ENCODE data around the gene APOH.

APOH gene

DNA sequence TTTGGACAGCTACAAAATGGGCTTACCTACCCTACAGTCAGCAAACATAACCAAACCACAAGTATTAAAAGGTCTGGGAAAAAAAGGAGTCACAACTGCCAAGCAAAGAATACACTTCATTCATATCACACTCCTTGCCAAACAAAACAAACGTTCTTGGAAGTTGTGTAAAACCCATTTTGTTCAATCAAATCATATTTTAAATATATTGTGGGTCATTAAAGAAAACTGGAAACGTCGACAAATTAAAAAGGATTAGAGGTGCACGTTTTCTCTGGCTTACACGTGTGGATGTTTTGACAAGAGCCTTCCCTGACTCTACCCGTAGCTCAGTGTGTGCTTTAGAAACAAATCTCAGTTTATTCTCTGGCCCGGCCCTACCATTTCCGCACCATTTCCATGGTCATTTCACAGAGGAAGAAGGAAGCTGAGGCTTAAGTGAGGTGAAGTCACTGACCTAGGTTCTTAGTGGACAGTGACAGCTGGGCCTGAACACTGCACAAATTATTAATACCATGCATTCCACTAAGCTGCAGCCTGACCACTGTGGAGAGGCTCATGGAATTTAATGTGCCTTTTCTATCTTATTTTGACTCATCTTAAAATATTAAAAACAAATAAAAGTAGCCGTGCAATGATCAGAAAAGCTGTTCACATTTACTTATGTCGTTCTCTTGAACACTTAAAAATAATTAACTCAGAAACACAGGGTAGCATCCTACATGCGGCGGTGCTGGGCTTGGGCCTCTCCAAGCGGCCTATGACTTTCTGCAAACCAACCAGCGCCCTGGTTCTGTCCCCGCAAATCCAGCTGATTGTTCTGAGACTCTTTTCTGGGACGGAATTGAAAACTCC is 38.2 kb downstream of the APOH start:
- Histone ChIP-seq H3K4me3 (ENCODE audit: low read depth, low read length) (peak overlapping the region; percentile 88), H3K27ac (ENCODE audit: low read depth, low read length) (0 out of 2 replicates have a peak overlapping the region, but pooled peaks have one; percentile 45), H3K9ac (ENCODE audit: low read length) (peak overlapping the region; percentile 79), H3K4me1 (ENCODE audit: control insufficient read depth, insufficient read depth, low read length) (peaks cover 12% of the 10 kb centered on the region), H3K36me3 (ENCODE audit: control insufficient read depth, insufficient read depth, low read length) (no peaks in the 10 kb centered on the region), H3K27me3 (ENCODE audit: control insufficient read depth, insufficient read depth, low read length) (no peaks in the 10 kb centered on the region), H3K9me3 (ENCODE audit: control insufficient read depth, insufficient read depth, low read depth, low read length) (no peaks in the 10 kb centered on the region)

DNA sequence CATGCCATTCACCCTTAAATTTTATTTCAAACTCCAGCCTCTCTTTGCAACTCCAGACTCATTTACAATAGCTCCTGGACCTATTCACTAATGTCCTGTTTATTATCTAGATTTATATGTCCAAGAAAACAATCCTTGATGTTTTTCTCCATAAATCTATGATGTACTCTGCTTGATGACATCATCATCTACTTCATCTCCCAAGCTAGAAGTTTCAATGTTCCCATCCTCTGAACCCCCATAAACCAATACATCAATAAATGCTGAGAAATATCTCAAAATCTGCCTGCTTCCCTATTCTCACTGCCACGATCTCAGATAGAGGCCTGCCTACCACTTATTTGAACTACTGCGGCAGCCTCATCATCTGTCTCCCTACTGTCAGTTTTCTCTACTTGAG is 41.5 kb downstream of the APOH start:
- Histone ChIP-seq H3K4me3 (ENCODE audit: low read depth, low read length) (no peak overlapping the region), H3K9ac (ENCODE audit: low read length) (no peak overlapping the region), H3K9me3 (ENCODE audit: control insufficient read depth, insufficient read depth, low read depth, low read length) (no peaks in the 10 kb centered on the region), H3K27ac (ENCODE audit: low read depth, low read length) (no peak overlapping the region), H3K4me1 (ENCODE audit: control insufficient read depth, insufficient read depth, low read length) (peaks cover 12% of the 10 kb centered on the region), H3K36me3 (ENCODE audit: control insufficient read depth, insufficient read depth, low read length) (no peaks in the 10 kb centered on the region), H3K27me3 (ENCODE audit: control insufficient read depth, insufficient read depth, low read length) (no peaks in the 10 kb centered on the region)

DNA sequence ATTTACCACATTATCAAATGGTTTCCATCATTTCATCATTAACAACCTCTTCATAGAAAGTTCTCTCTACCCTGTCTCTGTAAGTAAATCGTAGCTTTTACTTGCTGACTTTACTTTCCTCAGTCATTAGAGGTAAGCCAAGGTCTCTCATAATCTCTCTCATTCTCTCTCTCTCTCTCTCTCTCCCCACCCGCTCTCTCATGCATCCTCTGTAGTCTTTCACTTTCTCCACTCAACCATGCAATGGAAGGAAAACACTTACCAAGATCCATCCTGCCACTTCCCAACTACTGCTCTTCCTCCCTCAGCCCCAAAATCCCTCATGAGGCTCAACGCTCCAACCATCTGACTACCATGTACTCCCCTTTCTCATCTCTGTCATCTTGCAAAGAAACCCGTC is 43.4 kb downstream of the APOH start:
- Histone ChIP-seq H3K9ac (ENCODE audit: low read length) (no peak overlapping the region), H3K36me3 (ENCODE audit: control insufficient read depth, insufficient read depth, low read length) (no peaks in the 10 kb centered on the region), H3K9me3 (ENCODE audit: control insufficient read depth, insufficient read depth, low read depth, low read length) (no peaks in the 10 kb centered on the region), H3K27me3 (ENCODE audit: control insufficient read depth, insufficient read depth, low read length) (no peaks in the 10 kb centered on the region), H3K4me3 (ENCODE audit: low read depth, low read length) (no peak overlapping the region), H3K27ac (ENCODE audit: low read depth, low read length) (no peak overlapping the region), H3K4me1 (ENCODE audit: control insufficient read depth, insufficient read depth, low read length) (peaks cover 6% of the 10 kb centered on the region)

DNA sequence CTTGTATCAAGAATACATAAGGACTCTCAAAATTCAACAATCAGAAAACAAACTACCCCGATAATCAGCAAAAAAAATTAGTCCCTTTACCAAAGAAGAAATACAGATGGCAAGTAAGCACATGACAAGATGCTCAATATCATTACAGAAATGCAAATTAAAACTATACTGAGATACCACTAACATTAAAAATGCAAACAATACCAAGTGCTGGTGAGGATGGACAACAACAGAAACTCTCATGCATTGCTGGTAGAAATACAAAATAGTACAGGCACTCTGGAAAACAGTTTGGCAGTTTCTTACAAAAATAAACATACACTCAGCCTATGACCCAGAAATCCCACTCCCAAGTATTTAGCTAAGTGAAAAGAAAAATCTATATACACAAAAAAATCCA is 44.8 kb downstream of the APOH start:
- Histone ChIP-seq H3K4me3 (ENCODE audit: low read depth, low read length) (no peak overlapping the region), H3K4me1 (ENCODE audit: control insufficient read depth, insufficient read depth, low read length) (peaks cover 3% of the 10 kb centered on the region; the same call in 1 of the 2 replicates), H3K9me3 (ENCODE audit: control insufficient read depth, insufficient read depth, low read depth, low read length) (no peaks in the 10 kb centered on the region), H3K36me3 (ENCODE audit: control insufficient read depth, insufficient read depth, low read length) (no peaks in the 10 kb centered on the region), H3K27ac (ENCODE audit: low read depth, low read length) (no peak overlapping the region), H3K27me3 (ENCODE audit: control insufficient read depth, insufficient read depth, low read length) (no peaks in the 10 kb centered on the region), H3K9ac (ENCODE audit: low read length) (no peak overlapping the region)

DNA sequence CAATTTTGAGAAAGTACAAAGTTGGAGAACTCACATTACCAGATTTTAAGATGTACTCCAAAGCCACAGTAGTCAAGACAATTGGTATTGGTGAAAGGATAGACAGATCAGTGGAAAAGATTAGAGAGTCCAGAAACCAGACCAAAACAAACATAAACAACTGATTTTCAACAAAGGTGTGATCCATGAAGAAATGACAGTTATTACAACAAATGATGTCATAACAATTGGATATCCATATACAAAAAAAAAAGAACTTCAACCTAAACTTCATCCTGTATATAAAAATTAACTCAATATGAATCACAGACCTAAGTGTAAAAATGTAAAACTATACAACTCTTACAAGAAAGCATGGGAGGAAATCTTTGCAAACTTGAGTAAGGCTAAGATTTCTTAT is 45.7 kb downstream of the APOH start:
- Histone ChIP-seq H3K27me3 (ENCODE audit: control insufficient read depth, insufficient read depth, low read length) (no peaks in the 10 kb centered on the region), H3K9ac (ENCODE audit: low read length) (no peak overlapping the region), H3K27ac (ENCODE audit: low read depth, low read length) (no peak overlapping the region), H3K4me1 (ENCODE audit: control insufficient read depth, insufficient read depth, low read length) (peaks cover 2% of the 10 kb centered on the region; the same call in 1 of the 2 replicates), H3K4me3 (ENCODE audit: low read depth, low read length) (no peak overlapping the region), H3K36me3 (ENCODE audit: control insufficient read depth, insufficient read depth, low read length) (no peaks in the 10 kb centered on the region), H3K9me3 (ENCODE audit: control insufficient read depth, insufficient read depth, low read depth, low read length) (no peaks in the 10 kb centered on the region)

DNA sequence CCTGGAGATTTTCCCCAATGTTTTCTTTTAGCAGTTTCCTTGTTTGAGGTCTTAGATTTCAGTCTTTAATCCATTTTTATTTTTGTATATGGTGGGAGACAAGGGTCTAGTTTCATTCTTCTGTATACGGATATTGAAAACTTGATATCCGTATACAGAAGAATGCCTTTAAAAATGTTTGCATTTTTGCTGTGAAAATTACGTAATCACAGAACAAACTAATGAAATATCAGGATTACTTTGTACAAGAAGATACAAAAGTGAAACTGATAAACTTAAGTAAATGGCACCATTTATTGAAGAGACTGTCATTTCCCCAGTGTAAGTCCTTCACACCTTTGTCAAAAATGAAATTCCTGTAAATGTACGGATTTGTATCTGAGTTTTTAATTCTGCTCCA is 50.6 kb downstream of the APOH start:
- no peak overlapping the region for H3K9ac ChIP-seq (ENCODE audit: low read length)
- H3K27ac ChIP-seq (ENCODE audit: low read depth, low read length) = no peak overlapping the region
- no peaks in the 10 kb centered on the region for H3K4me1 ChIP-seq (ENCODE audit: control insufficient read depth, insufficient read depth, low read length)
- no peaks in the 10 kb centered on the region for H3K9me3 ChIP-seq (ENCODE audit: control insufficient read depth, insufficient read depth, low read depth, low read length)
- H3K36me3 ChIP-seq (ENCODE audit: control insufficient read depth, insufficient read depth, low read length) = peaks cover 3% of the 10 kb centered on the region
- H3K27me3 ChIP-seq (ENCODE audit: control insufficient read depth, insufficient read depth, low read length) = no peaks in the 10 kb centered on the region
- H3K4me3 ChIP-seq (ENCODE audit: low read depth, low read length) = no peak overlapping the region

DNA sequence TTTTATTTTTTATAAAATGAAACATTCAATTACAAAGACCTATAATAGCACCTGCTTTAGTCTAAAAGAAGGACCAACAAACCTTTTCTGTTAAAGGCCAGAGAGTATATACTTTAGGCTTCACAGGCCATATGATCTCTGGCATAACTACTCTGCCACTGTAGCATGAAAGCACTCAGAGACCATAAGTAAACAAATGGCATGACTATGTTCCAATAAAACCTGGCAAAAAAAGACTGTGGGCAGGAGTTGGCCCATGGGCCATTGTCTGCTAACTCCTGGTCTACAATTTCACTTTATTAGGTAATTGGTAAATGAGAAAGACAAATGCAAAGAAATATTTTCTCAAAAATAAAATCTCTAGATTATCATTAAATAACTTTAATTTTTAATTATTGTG is 52.2 kb downstream of the APOH start:
- no peak overlapping the region for H3K27ac ChIP-seq (ENCODE audit: low read depth, low read length)
- H3K4me1 ChIP-seq (ENCODE audit: control insufficient read depth, insufficient read depth, low read length) = no peaks in the 10 kb centered on the region
- no peaks in the 10 kb centered on the region for H3K9me3 ChIP-seq (ENCODE audit: control insufficient read depth, insufficient read depth, low read depth, low read length)
- no peaks in the 10 kb centered on the region for H3K27me3 ChIP-seq (ENCODE audit: control insufficient read depth, insufficient read depth, low read length)
- no peak overlapping the region for H3K4me3 ChIP-seq (ENCODE audit: low read depth, low read length)
- H3K36me3 ChIP-seq (ENCODE audit: control insufficient read depth, insufficient read depth, low read length) = peaks cover 3% of the 10 kb centered on the region
- no peak overlapping the region for H3K9ac ChIP-seq (ENCODE audit: low read length)

DNA sequence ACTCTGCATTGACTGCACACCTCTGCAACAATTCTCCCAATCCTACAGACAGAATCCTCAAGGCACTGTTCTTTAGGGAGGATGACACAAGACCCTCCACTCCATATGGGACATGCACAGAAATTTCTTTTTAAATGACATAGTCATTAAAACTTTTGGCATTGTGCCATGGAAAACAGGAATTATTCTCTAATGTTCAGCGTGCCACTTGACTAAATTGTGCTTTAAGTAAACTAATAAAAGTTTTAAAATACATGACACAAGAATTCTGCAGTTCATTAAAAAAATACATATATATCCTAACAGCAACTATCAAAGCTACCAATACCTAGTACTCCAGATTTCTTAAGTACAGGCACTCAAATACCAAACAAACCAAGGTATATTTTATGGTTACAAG is 53.3 kb downstream of the APOH start:
- no peak overlapping the region for H3K4me3 ChIP-seq (ENCODE audit: low read depth, low read length)
- H3K36me3 ChIP-seq (ENCODE audit: control insufficient read depth, insufficient read depth, low read length) = peaks cover 3% of the 10 kb centered on the region
- no peaks in the 10 kb centered on the region for H3K9me3 ChIP-seq (ENCODE audit: control insufficient read depth, insufficient read depth, low read depth, low read length)

DNA sequence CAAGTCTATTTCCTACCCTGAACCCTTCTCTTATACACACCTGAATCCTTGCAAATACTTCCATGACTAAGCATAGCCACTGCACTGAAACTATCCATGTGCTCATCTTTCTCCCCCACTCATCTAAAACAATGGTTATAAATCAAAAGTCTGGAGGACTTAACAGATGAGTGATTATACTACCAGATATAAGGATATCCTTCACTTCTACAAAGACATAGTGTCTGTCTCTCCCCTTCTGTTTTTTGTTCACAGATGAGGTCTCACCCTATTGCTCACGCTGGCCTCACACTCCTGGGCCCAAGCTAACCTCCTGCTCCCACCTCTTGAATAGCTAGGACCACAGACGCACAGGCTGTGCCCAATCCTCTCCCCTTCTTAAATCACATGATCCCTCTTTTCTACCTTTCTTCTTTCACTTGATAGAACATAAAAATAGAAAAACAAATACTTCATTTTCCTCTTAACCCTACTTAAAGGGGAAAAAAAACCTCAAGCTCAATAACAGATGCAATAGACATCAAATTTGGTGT is 56.5 kb downstream of the APOH start:
- H3K27me3 ChIP-seq (ENCODE audit: control insufficient read depth, insufficient read depth, low read length) = no peaks in the 10 kb centered on the region
- no peak overlapping the region for H3K4me3 ChIP-seq (ENCODE audit: low read depth, low read length)
- H3K4me1 ChIP-seq (ENCODE audit: control insufficient read depth, insufficient read depth, low read length) = no peaks in the 10 kb centered on the region
- H3K27ac ChIP-seq (ENCODE audit: low read depth, low read length) = no peak overlapping the region
- H3K9me3 ChIP-seq (ENCODE audit: control insufficient read depth, insufficient read depth, low read depth, low read length) = no peaks in the 10 kb centered on the region
- H3K36me3 ChIP-seq (ENCODE audit: control insufficient read depth, insufficient read depth, low read length) = peaks cover 7% of the 10 kb centered on the region
- H3K9ac ChIP-seq (ENCODE audit: low read length) = no peak overlapping the region

More for the DNA sequence above, 53.3 kb downstream of the APOH start:
- no peak overlapping the region for H3K9ac ChIP-seq (ENCODE audit: low read length)
- H3K4me1 ChIP-seq (ENCODE audit: control insufficient read depth, insufficient read depth, low read length) = no peaks in the 10 kb centered on the region
- no peaks in the 10 kb centered on the region for H3K27me3 ChIP-seq (ENCODE audit: control insufficient read depth, insufficient read depth, low read length)
- no peak overlapping the region for H3K27ac ChIP-seq (ENCODE audit: low read depth, low read length)

DNA sequence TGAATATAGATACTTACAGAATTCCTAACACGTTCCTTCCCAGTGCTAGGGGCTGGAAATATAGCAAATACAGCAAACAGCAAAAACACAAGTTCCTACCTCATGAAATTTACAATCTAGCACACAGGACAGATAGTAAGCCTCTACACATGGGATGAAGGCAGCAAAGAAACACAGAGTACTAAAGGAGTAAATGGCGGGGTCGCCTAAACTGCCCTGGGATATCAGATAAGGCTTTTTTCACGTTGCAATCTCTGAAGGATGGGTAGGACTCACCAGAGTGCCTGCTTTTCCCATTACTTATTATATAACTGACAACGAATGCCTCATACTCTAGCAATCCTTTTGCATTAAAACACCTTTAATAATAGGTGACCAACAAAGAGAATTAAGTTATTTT is 57.1 kb downstream of the APOH start:
- Histone ChIP-seq H3K27me3 (ENCODE audit: control insufficient read depth, insufficient read depth, low read length) (no peaks in the 10 kb centered on the region), H3K4me3 (ENCODE audit: low read depth, low read length) (no peak overlapping the region), H3K9me3 (ENCODE audit: control insufficient read depth, insufficient read depth, low read depth, low read length) (no peaks in the 10 kb centered on the region), H3K27ac (ENCODE audit: low read depth, low read length) (no peak overlapping the region), H3K36me3 (ENCODE audit: control insufficient read depth, insufficient read depth, low read length) (peaks cover 7% of the 10 kb centered on the region), H3K9ac (ENCODE audit: low read length) (no peak overlapping the region), H3K4me1 (ENCODE audit: control insufficient read depth, insufficient read depth, low read length) (no peaks in the 10 kb centered on the region)

DNA sequence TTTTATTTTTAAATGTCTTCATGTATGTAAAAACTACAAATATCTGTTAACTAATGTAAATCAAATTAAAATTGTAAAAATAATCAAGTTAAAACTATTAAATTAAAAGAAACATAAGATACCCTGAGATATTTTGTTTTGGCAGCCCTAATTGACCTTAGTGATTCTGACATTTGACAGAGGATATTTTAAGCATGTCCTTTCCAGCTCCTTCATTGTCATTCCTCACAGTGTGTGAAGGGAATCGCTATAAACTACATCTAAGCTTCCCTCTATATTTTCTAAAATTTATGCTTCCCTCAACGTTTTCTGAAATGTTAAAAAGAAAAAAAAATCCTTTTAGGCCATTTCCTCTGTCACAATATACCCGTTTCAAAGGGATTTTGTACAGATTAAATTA is 57.5 kb downstream of the APOH start:
- no peak overlapping the region for H3K27ac ChIP-seq (ENCODE audit: low read depth, low read length)
- H3K36me3 ChIP-seq (ENCODE audit: control insufficient read depth, insufficient read depth, low read length) = peaks cover 7% of the 10 kb centered on the region

More for the DNA sequence above, 57.5 kb downstream of the APOH start:
- Histone ChIP-seq H3K4me3 (ENCODE audit: low read depth, low read length) (no peak overlapping the region), H3K9ac (ENCODE audit: low read length) (no peak overlapping the region), H3K9me3 (ENCODE audit: control insufficient read depth, insufficient read depth, low read depth, low read length) (no peaks in the 10 kb centered on the region), H3K27me3 (ENCODE audit: control insufficient read depth, insufficient read depth, low read length) (no peaks in the 10 kb centered on the region), H3K4me1 (ENCODE audit: control insufficient read depth, insufficient read depth, low read length) (no peaks in the 10 kb centered on the region)
